Naive B cell (primary cell): ENCODE results near the gene LMBR1. TPM values are rescaled to one million over a fixed set of nuclear protein-coding genes. Genes with fewer than 3 reads are reported as not detected.
"Not testable (repeated sequence)": the region's sequence is repeated elsewhere in the genome, so short reads cannot be mapped to it uniquely, and the experiment has no call there.

ENCODE experiments used
- ATAC-seq, 2 donors: fragments of 150-1000 bp; cut with Tn5 transposase; 2 replicates each; pipeline ENCODE4 v1.10.0; 2021; ENCODE audit warnings: low read depth in 2 of 2, mild to moderate bottlenecking in 2 of 2, moderate library complexity in 2 of 2
- DNase-seq: peaks from one replicate; pipeline ENCODE4 v3.0.0; 2022
- H3K27ac Mint-ChIP-seq, 6 donors: one replicate each; pipeline ENCODE4 v1.8.0; 2020 to 2022; ENCODE audit warnings: mild to moderate bottlenecking in 6 of 6, mixed read lengths in 6 of 6, moderate library complexity in 5 of 6, inconsistent platforms in 2 of 6
- H3K27me3 Mint-ChIP-seq, 3 donors: one replicate each; pipeline ENCODE4 v1.8.0; 2021 to 2022; ENCODE audit warnings: mixed read lengths in 3 of 3, mild to moderate bottlenecking in 1 of 3
- H3K36me3 Mint-ChIP-seq, 2 donors: one replicate each; pipeline ENCODE4 v1.8.0; 2020 to 2022; ENCODE audit warnings: mixed read lengths in 2 of 2, inconsistent platforms in 1 of 2, mild to moderate bottlenecking in 1 of 2
- H3K4me1 Mint-ChIP-seq, 3 donors: one replicate each; pipeline ENCODE4 v1.8.0; 2020 to 2022; ENCODE audit warnings: mixed read lengths in 3 of 3, inconsistent platforms in 1 of 3, mild to moderate bottlenecking in 1 of 3, moderate library complexity in 1 of 3
- H3K4me3 Mint-ChIP-seq, 8 donors: one replicate each; pipeline ENCODE4 v1.8.0; 2020 to 2022; ENCODE audit warnings: mild to moderate bottlenecking in 8 of 8, mixed read lengths in 8 of 8, moderate library complexity in 8 of 8, inconsistent platforms in 2 of 8
- H3K9me3 Mint-ChIP-seq, 7 donors: one replicate each; pipeline ENCODE4 v1.8.0; 2020 to 2022; ENCODE audit warnings: mixed read lengths in 7 of 7, mild to moderate bottlenecking in 5 of 7, inconsistent platforms in 2 of 7, moderate library complexity in 1 of 7
- polyA plus RNA-seq, 6 donors: library from polyadenylated mRNA; unstranded; fragments of 300-500 nt; fragmentation: Illumina TruSeq; gene quantifications; one replicate each; pipeline ENCODE4 v1.2.3, GENCODE V29; 2021; ENCODE audit warnings: low read depth in 6 of 6

LMBR1 gene
- polyA plus RNA-seq, 6 donors from 2014 or later: 35.3 to 49.3 (median 40.9) TPM

DNA sequence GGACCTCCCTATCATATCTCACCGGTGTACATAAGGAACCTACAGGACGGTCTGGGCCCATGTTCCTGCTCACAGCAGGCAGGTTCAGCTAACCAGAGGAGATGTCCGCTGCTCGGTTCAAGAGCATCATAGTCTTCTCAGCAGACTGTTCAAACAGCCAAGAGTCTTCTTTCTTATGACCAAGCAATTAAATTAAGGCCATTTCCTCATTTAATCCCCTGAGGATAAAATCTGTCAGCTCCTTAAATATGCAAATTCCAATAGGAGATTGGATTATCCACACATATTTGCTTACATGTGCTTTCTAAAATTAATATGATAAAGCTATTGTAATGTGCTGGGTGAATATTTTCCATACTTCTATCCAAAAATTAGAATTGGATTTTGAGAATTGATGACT is 59.7 kb downstream of the LMBR1 start:
- DNase-seq (no peak), ATAC-seq (no peak)
- peaks cover 0 to 5% of the 10 kb centered on the region in 2 donors for H3K36me3 Mint-ChIP-seq
- peaks cover 0 to 2% (median 0%) of the 10 kb centered on the region in 7 donors for H3K9me3 Mint-ChIP-seq
- peak overlapping the region in 2 of 6 donors; percentile 71 to 88 for H3K27ac Mint-ChIP-seq
- peak overlapping the region in 2 of 8 donors; percentile 46 to 56 for H3K4me3 Mint-ChIP-seq
- no peaks in the 10 kb centered on the region for H3K27me3 Mint-ChIP-seq
- peaks cover 25 to 53% (median 46%) of the 10 kb centered on the region in 3 donors for H3K4me1 Mint-ChIP-seq

DNA sequence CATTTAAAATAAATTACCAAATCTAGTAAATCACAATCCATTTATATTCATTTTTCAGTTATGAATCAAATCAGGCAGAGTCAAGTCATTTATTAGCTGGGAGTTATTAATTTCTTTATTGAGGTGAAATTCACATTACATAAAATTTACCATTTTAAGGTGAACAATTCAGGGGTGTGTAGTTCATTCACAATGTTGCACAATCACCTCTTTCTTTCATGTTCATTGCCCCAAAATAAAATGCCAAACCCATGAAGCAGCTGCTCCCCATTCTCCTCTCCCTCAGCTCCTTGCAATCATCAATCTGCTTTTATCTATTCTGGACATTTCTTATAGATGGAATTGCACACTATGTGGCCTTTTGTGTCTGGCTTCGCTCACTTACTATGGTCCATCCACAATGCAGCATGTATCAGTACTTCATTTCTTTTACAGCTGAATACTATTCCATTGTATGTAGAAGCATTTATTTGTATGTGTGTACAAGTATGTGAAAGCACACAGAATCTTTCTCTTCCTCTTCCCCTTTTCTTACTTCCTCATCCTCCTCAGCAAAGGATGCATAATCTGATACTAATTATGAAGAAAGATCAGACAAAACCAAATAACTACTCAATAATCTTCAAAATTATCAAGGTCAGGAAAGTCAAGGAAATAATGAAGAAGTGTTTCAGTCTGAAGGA is 60.6 kb downstream of the LMBR1 start:
- ATAC-seq: peak; percentile 87 to 92
- Mint-ChIP-seq H3K4me1 (peaks cover 25 to 58% (median 50%) of the 10 kb centered on the region in 3 donors), H3K9me3 (peaks cover 0 to 2% (median 0%) of the 10 kb centered on the region in 7 donors), H3K4me3 (peak overlapping the region in 2 of 8 donors; percentile 10 to 57), H3K27ac (peak overlapping the region; percentile 34 to 95 (median 72)), H3K27me3 (no peaks in the 10 kb centered on the region), H3K36me3 (peaks cover 0 to 5% of the 10 kb centered on the region in 2 donors)
- peak; percentile 12 for DNase-seq

DNA sequence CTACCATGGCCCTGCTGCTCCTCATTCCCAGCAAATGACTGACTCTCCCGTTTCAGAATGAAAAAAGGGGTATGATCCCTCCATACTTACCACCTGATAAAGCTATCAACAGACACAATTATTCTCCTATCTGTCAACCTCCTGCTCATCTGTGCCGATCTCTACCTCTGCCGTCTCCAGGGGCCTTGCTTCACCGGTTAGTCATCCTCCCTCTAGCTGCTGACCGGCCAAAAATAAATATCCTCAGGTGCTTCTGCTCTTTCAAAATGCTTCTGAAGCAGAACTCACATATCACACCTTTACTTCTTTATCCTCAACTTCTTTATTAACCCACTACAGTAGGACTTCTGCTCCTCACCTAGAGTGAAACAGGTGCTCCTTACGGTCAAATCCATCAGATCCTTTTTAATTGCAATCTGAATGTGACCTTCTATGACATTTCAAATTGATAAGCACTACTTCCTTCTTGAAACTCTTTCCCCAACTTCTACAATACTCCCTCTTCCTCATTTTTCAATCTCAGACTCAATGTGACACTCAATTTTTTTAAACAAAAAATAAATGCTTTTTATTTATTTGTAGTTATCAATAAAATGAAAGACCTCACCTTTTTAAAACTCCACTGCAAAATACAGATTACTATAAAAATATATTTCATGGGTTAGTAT is 63.2 kb downstream of the LMBR1 start:
- Mint-ChIP-seq H3K27ac (peak overlapping the region in 5 of 6 donors; percentile 39 to 91 (median 78)), H3K36me3 (no peaks in the 10 kb centered on the region)
- ATAC-seq: peak; percentile 41 to 49

DNA sequence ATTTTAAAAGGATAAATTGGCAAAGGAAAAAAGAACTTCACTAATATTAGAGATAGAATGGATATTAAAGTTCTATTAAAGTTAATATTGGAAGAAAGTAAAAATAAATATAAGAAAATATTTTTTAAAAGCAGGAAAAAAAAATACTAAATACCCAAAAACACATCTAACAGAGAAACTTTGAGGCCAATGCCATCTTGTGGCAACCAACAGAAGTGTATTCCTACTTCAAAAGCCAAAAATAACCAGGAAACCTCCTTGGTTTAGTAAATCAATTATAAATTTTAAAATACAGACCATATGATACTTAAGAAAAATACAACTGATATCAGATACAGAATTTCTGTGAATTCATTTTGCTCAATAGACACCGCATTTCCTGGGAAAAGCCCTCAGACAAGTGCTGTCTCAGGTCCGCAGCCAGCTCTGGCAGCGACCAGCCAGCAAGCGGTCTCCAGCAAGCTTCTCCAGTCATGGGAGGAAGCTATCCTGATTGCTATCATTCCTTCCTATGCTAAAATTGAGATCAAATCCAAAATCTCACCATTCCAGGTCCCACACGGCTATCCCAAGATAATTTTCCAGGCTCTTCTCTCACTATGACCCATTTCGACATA is 65.3 kb downstream of the LMBR1 start:
- DNase-seq: no peak
- Mint-ChIP-seq H3K27ac (peak overlapping the region in 3 of 6 donors; percentile 10 to 87 (median 44)), H3K4me3 (no peak overlapping the region), H3K27me3 (no peaks in the 10 kb centered on the region), H3K4me1 (peaks cover 24 to 44% (median 40%) of the 10 kb centered on the region in 3 donors), H3K36me3 (no peaks in the 10 kb centered on the region), H3K9me3 (peaks cover 0 to 2% (median 0%) of the 10 kb centered on the region in 7 donors)
- no peak for ATAC-seq

More for the DNA sequence above, 63.2 kb downstream of the LMBR1 start:
- no peaks in the 10 kb centered on the region for H3K27me3 Mint-ChIP-seq
- DNase-seq: no peak
- H3K4me3 Mint-ChIP-seq: peak overlapping the region in 7 of 8 donors; percentile 7 to 75 (median 43)
- H3K9me3 Mint-ChIP-seq: peaks cover 0 to 2% (median 0%) of the 10 kb centered on the region in 7 donors
- H3K4me1 Mint-ChIP-seq: peaks cover 25 to 52% (median 50%) of the 10 kb centered on the region in 3 donors

DNA sequence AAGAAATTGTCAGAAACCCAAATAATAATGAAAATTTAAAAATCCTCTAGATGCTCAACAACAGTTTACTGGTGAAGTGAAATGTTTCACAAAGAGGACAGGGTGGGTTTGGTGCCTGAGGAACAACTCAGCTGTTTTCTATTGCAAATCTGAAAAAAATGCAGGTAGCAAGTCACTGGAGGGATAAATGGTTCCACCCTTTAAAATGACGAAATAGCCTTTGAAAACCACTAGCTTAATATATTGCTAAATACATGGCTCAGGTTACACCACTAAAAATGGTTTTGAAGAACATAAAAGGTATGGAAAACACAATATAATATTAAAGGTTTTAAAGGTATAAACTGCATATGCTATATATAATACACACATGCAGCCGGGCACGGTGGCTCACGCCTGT is 69.5 kb downstream of the LMBR1 start:
- ATAC-seq: no peak
- Mint-ChIP-seq H3K9me3 (no peaks in the 10 kb centered on the region), H3K27me3 (no peaks in the 10 kb centered on the region), H3K27ac (no peak overlapping the region), H3K4me3 (no peak overlapping the region), H3K4me1 (peaks cover 0 to 6% (median 4%) of the 10 kb centered on the region in 3 donors), H3K36me3 (no peaks in the 10 kb centered on the region)
- DNase-seq: no peak

DNA sequence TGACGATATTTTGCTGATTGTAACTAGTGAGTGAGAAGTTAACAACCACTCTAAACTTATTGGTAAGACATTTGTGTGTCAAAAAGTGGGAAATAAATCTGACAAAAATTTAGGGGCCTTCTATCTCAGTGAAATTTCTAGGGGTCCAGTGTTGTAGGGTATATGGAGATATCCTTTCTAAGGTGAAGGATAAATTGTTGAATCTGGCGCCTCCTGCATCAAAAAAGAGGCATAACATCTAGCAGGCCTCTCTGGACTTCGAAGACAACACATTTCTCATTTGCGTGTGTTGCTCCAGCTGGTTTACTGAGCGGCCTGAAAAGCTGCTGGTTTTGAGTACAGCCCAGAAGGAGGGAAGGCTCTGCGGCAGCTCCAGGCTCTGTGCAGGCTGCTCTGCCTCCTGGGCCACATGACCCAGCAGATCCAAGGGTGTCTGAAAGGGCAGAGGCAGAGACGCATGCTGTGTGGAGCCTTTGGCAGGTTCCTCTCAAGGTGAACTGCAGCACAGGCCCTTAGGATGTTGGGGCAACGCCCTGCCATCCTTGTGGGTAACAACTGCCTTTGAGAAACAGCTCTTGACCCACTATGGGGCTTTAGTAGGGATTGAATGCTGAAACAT is 72.4 kb downstream of the LMBR1 start:
- Mint-ChIP-seq H3K4me1 (no peaks in the 10 kb centered on the region), H3K36me3 (no peaks in the 10 kb centered on the region), H3K9me3 (no peaks in the 10 kb centered on the region), H3K27me3 (no peaks in the 10 kb centered on the region), H3K4me3 (no peak overlapping the region), H3K27ac (no peak overlapping the region)
- DNase-seq: no peak
- ATAC-seq: no peak

DNA sequence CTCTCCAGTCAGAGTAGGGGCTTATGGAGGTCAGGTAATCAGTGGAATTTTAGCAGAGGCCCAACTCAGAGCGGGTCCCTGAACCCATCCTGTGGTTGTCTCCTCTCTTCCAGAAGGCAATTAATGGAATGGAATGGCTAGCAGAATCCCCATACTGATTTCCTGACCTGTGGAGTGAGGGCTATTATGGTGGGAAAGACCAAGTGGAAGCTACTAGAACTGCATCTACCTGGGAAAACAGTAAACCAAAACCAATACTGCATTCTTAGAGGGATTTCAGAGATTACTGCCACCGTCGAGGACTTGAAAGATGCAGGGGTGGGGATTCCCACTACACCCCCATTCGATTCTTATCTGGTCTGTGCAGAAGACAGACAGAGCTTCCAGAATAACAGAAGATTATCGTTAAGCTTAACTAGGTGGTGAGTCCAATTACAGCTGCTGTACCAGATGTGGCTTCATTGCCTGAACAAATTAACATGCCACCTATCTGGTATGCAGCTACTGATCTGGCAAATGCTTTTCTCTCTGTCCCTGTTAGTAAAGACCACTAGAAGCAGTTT is 73.2 kb downstream of the LMBR1 start:
- H3K27me3 Mint-ChIP-seq: no peaks in the 10 kb centered on the region
- no peaks in the 10 kb centered on the region for H3K4me1 Mint-ChIP-seq
- no peak overlapping the region for H3K27ac Mint-ChIP-seq
- DNase-seq (no peak), ATAC-seq (no peak)
- H3K36me3 Mint-ChIP-seq: no peaks in the 10 kb centered on the region
- no peaks in the 10 kb centered on the region for H3K9me3 Mint-ChIP-seq
- H3K4me3 Mint-ChIP-seq: no peak overlapping the region

DNA sequence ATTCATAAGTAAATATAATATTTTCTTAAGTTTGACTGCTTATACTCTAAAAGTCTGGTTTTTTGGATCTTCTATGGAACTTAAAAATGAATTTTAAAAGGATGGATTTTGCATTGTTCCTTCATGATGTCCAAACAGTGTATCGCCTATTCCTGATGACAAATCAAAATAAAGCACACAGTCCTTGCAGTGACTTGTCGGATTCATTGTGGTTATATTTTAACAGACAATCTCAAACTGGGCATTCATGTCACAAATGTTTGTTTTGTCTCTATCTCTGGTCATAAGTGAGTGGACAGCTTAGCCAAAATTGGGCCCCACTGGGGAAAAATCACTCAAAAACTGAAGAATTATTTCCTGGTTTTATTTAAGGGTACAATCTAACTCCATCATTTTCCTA is 74.8 kb downstream of the LMBR1 start:
- DNase-seq: no peak
- no peaks in the 10 kb centered on the region for H3K36me3 Mint-ChIP-seq
- H3K9me3 Mint-ChIP-seq: no peaks in the 10 kb centered on the region
- no peak for ATAC-seq
- H3K27ac Mint-ChIP-seq: no peak overlapping the region
- no peaks in the 10 kb centered on the region for H3K27me3 Mint-ChIP-seq
- H3K4me3 Mint-ChIP-seq: no peak overlapping the region
- no peaks in the 10 kb centered on the region for H3K4me1 Mint-ChIP-seq

DNA sequence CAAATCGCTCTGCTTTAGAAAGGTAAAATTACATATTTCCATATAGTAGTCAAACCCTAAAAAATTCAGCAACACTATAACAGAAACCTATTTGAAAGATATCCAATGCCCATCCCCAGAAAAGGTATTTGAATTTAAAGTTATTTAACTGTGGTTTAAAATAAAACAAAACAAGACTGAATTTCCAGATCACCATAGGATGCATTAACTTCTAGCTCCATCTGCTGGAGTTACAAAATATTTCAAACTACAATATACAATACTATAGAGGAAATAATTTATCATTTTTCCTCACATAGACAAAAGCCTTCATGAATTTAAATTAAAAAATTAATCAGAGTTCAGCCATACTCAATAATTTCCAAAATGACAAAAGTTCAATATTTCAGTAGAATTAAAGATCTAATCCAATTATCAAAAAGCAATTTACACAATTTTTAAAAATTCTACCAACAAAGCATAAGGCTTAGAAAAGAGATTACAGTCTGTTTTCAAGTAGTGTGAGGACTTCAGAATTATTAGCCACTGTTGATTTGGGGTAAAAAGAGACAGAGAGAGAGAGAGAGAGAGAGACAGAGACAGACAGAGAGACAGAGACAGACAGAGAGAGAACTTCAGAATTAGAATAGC is 75.9 kb downstream of the LMBR1 start:
- ATAC-seq: no peak
- Mint-ChIP-seq H3K27ac (peak overlapping the region in 2 of 6 donors; percentile 37 to 40), H3K4me3 (no peak overlapping the region), H3K27me3 (no peaks in the 10 kb centered on the region), H3K36me3 (peaks cover under 1 to 4% of the 10 kb centered on the region in 2 donors), H3K4me1 (no peaks in the 10 kb centered on the region), H3K9me3 (no peaks in the 10 kb centered on the region)
- no peak for DNase-seq

DNA sequence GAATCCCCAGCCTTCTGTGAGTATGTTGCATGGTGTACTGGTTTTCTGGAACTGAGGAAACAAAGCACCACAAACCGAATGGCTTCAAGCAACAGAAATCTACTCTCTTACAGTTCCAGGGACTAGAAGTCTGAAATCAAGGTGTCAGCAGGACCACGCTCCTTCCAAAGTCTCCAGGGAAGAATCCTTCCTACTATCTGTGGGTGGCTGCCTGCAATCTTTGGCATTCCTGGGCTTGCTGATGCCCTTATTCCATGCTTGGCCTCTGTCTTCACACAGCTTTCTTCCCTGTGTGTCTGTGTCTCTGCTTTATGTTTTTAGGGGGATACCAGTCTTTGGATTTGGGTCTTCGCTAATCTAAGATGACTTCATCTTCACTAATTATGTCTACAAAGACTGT is 81.3 kb downstream of the LMBR1 start:
- Mint-ChIP-seq H3K9me3 (no peaks in the 10 kb centered on the region), H3K4me1 (no peaks in the 10 kb centered on the region), H3K4me3 (no peak overlapping the region), H3K27ac (no peak overlapping the region), H3K36me3 (peaks cover 5 to 9% of the 10 kb centered on the region in 2 donors), H3K27me3 (no peaks in the 10 kb centered on the region)
- no peak for ATAC-seq
- DNase-seq: no peak

DNA sequence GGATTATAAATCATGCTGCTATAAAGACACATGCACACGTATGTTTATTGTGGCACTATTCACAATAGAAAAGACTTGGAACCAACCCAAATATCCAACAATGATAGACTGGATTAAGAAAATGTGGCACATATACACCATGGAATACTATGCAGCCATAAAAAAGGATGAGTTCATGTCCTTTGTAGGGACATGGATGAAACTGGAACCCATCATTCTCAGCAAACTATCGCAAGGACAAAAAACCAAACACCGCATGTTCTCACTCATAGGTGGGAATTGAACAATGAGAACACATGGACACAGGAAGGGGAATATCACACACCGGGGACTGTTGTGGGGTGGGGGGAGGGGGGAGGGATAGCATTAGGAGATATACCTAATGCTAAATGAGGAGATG is 89.3 kb downstream of the LMBR1 start:
- H3K27me3 Mint-ChIP-seq, DNase-seq, H3K4me3 Mint-ChIP-seq, H3K9me3 Mint-ChIP-seq, ATAC-seq, H3K27ac Mint-ChIP-seq, H3K4me1 Mint-ChIP-seq: not testable (repeated sequence)
- peaks cover 0 to 15% of the 10 kb centered on the region in 2 donors for H3K36me3 Mint-ChIP-seq

DNA sequence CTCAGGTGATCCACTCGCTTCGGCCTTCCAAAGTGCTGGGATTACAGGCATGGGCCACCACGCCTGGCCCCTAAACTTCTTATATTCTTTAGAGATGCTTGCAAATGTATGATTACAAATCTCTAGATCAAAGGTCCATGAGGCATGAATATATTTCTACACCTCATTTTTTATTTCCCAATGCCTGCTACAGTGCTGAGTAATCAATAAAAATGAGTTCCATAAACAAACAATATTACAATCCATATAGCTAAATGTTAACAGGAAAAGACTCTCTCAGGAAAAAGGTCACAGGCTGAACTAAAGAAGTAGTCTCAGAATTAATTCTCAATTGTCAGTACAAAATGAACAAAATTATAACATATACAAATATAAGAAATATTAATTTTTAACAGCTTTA is 90.8 kb downstream of the LMBR1 start:
- no peak for ATAC-seq
- no peaks in the 10 kb centered on the region for H3K27me3 Mint-ChIP-seq
- no peak overlapping the region for H3K4me3 Mint-ChIP-seq
- no peak for DNase-seq
- H3K27ac Mint-ChIP-seq: no peak overlapping the region
- no peaks in the 10 kb centered on the region for H3K4me1 Mint-ChIP-seq
- peaks cover 0 to 4% (median 0%) of the 10 kb centered on the region in 7 donors for H3K9me3 Mint-ChIP-seq
- H3K36me3 Mint-ChIP-seq: peaks cover 0 to 15% of the 10 kb centered on the region in 2 donors

DNA sequence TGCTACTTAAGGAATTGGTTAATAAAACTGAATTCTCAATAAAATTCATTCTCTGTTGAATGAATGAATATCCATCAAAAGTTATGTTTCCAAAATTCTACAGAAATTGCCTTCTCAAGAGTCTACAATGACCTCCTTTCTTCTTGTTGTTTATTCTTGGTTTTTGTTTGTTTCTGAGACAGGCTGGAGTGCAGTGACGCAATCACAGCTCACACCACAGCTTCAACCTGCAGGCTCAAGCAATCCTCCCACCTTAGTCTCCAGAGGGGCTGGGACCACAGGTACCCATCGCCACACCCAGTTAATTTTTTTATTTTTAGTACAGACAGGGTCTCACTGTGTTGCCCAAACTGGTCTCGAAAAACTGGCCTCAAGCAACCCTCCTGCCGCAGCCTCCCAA is 97.6 kb downstream of the LMBR1 start:
- peaks cover 0 to 11% of the 10 kb centered on the region in 2 donors for H3K36me3 Mint-ChIP-seq
- peak overlapping the region in 1 of 8 donors; percentile 36 for H3K4me3 Mint-ChIP-seq
- H3K9me3 Mint-ChIP-seq: no peaks in the 10 kb centered on the region
- no peaks in the 10 kb centered on the region for H3K27me3 Mint-ChIP-seq
- ATAC-seq: no peak
- H3K27ac Mint-ChIP-seq: peak overlapping the region in 1 of 6 donors; percentile 85
- peaks cover 0 to 3% (median 0%) of the 10 kb centered on the region in 3 donors for H3K4me1 Mint-ChIP-seq
- no peak for DNase-seq
